Measurements from ENCODE around the gene HIBADH. TPM values are rescaled to one million over a fixed set of nuclear protein-coding genes. Genes with fewer than 3 reads are reported as not detected.

HIBADH gene
- polyA plus RNA-seq, 1 donor from 2014 or later: 22.3 TPM

GRCh38 chr7:27634671-27635493 is 27.8 kb downstream of the HIBADH start:
- H3K27me3 Mint-ChIP-seq: no peaks in the 10 kb centered on the region
- H3K9me3 Mint-ChIP-seq: no peaks in the 10 kb centered on the region
- H3K27ac Mint-ChIP-seq: no peak overlapping the region
- H3K36me3 Mint-ChIP-seq: peaks cover 11% of the 10 kb centered on the region
- peaks cover 1 to 12% (median 6%) of the 10 kb centered on the region in 3 donors for H3K4me1 Mint-ChIP-seq
- no peak overlapping the region for H3K4me3 Mint-ChIP-seq

GRCh38 chr7:27633062-27633461 is 29.6 kb downstream of the HIBADH start:
- peaks cover 6% of the 10 kb centered on the region for H3K36me3 Mint-ChIP-seq
- no peaks in the 10 kb centered on the region for H3K27me3 Mint-ChIP-seq
- peaks cover 1 to 6% (median 6%) of the 10 kb centered on the region in 3 donors for H3K4me1 Mint-ChIP-seq
- H3K4me3 Mint-ChIP-seq: no peak overlapping the region
- H3K9me3 Mint-ChIP-seq: no peaks in the 10 kb centered on the region
- H3K27ac Mint-ChIP-seq: no peak overlapping the region

GRCh38 chr7:27631391-27631790 is 31.3 kb downstream of the HIBADH start:
- Mint-ChIP-seq H3K4me3 (no peak overlapping the region), H3K27ac (no peak overlapping the region), H3K36me3 (peaks cover 3% of the 10 kb centered on the region), H3K4me1 (peaks cover 0 to 3% (median 0%) of the 10 kb centered on the region in 3 donors), H3K27me3 (no peaks in the 10 kb centered on the region), H3K9me3 (no peaks in the 10 kb centered on the region)

GRCh38 chr7:27627146-27627545 is 35.5 kb downstream of the HIBADH start:
- peaks cover 17% of the 10 kb centered on the region for H3K36me3 Mint-ChIP-seq
- no peak overlapping the region for H3K27ac Mint-ChIP-seq

GRCh38 chr7:27619492-27619891 is 43.2 kb downstream of the HIBADH start:
- Mint-ChIP-seq H3K4me1 (peaks cover 0 to 3% (median 0%) of the 10 kb centered on the region in 3 donors), H3K27ac (no peak overlapping the region), H3K27me3 (no peaks in the 10 kb centered on the region), H3K9me3 (peaks cover 16 to 26% (median 23%) of the 10 kb centered on the region in 3 donors), H3K4me3 (no peak overlapping the region), H3K36me3 (peaks cover 34% of the 10 kb centered on the region)

More at GRCh38 chr7:27627146-27627545, 35.5 kb downstream of the HIBADH start:
- Mint-ChIP-seq H3K27me3 (no peaks in the 10 kb centered on the region), H3K4me3 (no peak overlapping the region), H3K4me1 (peaks cover 0 to 3% (median 0%) of the 10 kb centered on the region in 3 donors), H3K9me3 (peaks cover 7 to 15% (median 7%) of the 10 kb centered on the region in 3 donors)

- H3K4me3 Mint-ChIP-seq: no peak overlapping the region
- H3K36me3 Mint-ChIP-seq: peaks cover 30% of the 10 kb centered on the region
- H3K27ac Mint-ChIP-seq: no peak overlapping the region
- peaks cover 0 to 3% (median 0%) of the 10 kb centered on the region in 3 donors for H3K4me1 Mint-ChIP-seq
- no peaks in the 10 kb centered on the region for H3K27me3 Mint-ChIP-seq
- peaks cover 13 to 20% (median 15%) of the 10 kb centered on the region in 3 donors for H3K9me3 Mint-ChIP-seq
These were observed 44.9 kb downstream of the HIBADH start for GRCh38 chr7:27617651-27618381.

GRCh38 chr7:27616914-27617548 is 45.7 kb downstream of the HIBADH start:
- Mint-ChIP-seq H3K36me3 (peaks cover 26% of the 10 kb centered on the region), H3K4me1 (peaks cover 0 to 3% (median 0%) of the 10 kb centered on the region in 3 donors), H3K27ac (peak overlapping the region in 1 of 3 donors; percentile 19), H3K4me3 (no peak overlapping the region), H3K9me3 (peaks cover 8 to 18% (median 10%) of the 10 kb centered on the region in 3 donors), H3K27me3 (no peaks in the 10 kb centered on the region)

GRCh38 chr7:27616186-27616491 is 46.5 kb downstream of the HIBADH start:
- H3K9me3 Mint-ChIP-seq: peaks cover 8 to 18% (median 10%) of the 10 kb centered on the region in 3 donors
- H3K36me3 Mint-ChIP-seq: peaks cover 30% of the 10 kb centered on the region
- H3K4me1 Mint-ChIP-seq: peaks cover 0 to 3% (median 0%) of the 10 kb centered on the region in 3 donors
- H3K27me3 Mint-ChIP-seq: no peaks in the 10 kb centered on the region
- H3K27ac Mint-ChIP-seq: no peak overlapping the region
- no peak overlapping the region for H3K4me3 Mint-ChIP-seq

GRCh38 chr7:27615420-27616185 is 47.1 kb downstream of the HIBADH start:
- Mint-ChIP-seq H3K36me3 (peaks cover 26% of the 10 kb centered on the region), H3K4me3 (no peak overlapping the region), H3K27me3 (no peaks in the 10 kb centered on the region), H3K27ac (no peak overlapping the region), H3K9me3 (peaks cover 2 to 14% (median 8%) of the 10 kb centered on the region in 3 donors), H3K4me1 (peaks cover 0 to 3% (median 0%) of the 10 kb centered on the region in 3 donors)

- H3K27me3 Mint-ChIP-seq: no peaks in the 10 kb centered on the region
- no peak overlapping the region for H3K27ac Mint-ChIP-seq
- no peak overlapping the region for H3K4me3 Mint-ChIP-seq
- H3K4me1 Mint-ChIP-seq: peaks cover 0 to 3% (median 0%) of the 10 kb centered on the region in 3 donors
- H3K36me3 Mint-ChIP-seq: peaks cover 23% of the 10 kb centered on the region
- H3K9me3 Mint-ChIP-seq: peaks cover 0 to 7% (median 3%) of the 10 kb centered on the region in 3 donors
These were observed 48.6 kb downstream of the HIBADH start for GRCh38 chr7:27614095-27614494.

- Mint-ChIP-seq H3K4me1 (no peaks in the 10 kb centered on the region), H3K27ac (no peak overlapping the region), H3K36me3 (peaks cover 20% of the 10 kb centered on the region), H3K4me3 (no peak overlapping the region), H3K27me3 (no peaks in the 10 kb centered on the region), H3K9me3 (peaks cover 0 to 2% (median 0%) of the 10 kb centered on the region in 3 donors)
These were observed 51.6 kb downstream of the HIBADH start for GRCh38 chr7:27611059-27611458.

GRCh38 chr7:27608776-27609495 is 53.7 kb downstream of the HIBADH start:
- H3K4me1 Mint-ChIP-seq: peaks cover 0 to under 1% (median 0%) of the 10 kb centered on the region in 3 donors
- H3K27ac Mint-ChIP-seq: no peak overlapping the region
- no peaks in the 10 kb centered on the region for H3K9me3 Mint-ChIP-seq

GRCh38 chr7:27607210-27607606 is 55.5 kb downstream of the HIBADH start:
- Mint-ChIP-seq H3K27me3 (no peaks in the 10 kb centered on the region), H3K4me3 (no peak overlapping the region)

More at GRCh38 chr7:27608776-27609495, 53.7 kb downstream of the HIBADH start:
- H3K36me3 Mint-ChIP-seq: peaks cover 16% of the 10 kb centered on the region
- H3K4me3 Mint-ChIP-seq: no peak overlapping the region
- no peaks in the 10 kb centered on the region for H3K27me3 Mint-ChIP-seq

More at GRCh38 chr7:27607210-27607606, 55.5 kb downstream of the HIBADH start:
- Mint-ChIP-seq H3K9me3 (no peaks in the 10 kb centered on the region), H3K27ac (no peak overlapping the region), H3K36me3 (peaks cover 17% of the 10 kb centered on the region), H3K4me1 (peaks cover 0 to 3% (median 0%) of the 10 kb centered on the region in 3 donors)
